HG03135 (cell line): ENCODE data around the gene CABCOCO1.
"Not testable (repeated sequence)": the region's sequence is repeated elsewhere in the genome, so short reads cannot be mapped to it uniquely, and the experiment has no call there.

Experiments used
- ATAC-seq: cut with Tn5 transposase; IDR thresholded peaks from one replicate; pipeline ENCODE4 v1.9.1; 2021; ENCODE audit warnings: mild to moderate bottlenecking, moderate library complexity; ENCODE audit not compliant: unreplicated experiment

Gene CABCOCO1

DNA sequence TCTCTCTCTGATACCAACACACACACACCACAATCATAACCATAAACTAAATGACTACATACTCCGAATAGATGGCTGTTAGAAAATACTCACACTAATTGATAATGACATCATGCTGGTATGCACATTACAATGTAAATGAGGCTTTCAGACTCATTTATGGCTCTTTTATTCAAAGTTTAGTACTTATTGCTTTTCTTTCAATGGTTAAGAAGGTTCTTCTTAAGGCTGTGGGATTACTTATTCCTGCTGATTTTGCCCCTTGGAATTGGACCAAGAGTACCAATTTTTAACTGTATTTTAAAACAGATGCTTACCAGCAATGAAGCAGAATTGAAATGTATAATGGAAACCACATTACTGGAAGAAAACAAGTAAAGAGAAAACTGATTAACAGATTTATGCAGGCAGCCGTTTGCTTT is 20.6 kb upstream of the CABCOCO1 start:
- ATAC-seq = no peak

DNA sequence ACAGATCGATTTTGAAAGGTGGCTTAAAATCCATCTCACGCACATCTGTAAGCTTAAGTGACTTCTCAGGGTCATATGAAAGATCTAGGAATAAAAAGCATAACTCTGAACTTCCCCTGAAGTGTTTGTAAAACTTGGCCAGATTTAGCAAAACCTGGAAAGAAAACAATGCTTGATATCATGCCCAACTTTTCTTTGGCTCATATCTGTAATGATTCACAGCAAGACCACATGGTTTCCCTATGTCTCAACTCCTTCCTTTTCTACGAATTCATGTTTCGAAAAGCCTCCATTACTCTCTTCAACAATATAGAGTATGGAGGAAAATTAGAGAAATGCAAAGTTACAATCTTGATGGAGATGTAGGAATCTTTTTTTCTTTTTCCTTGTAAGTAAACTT is 20.1 kb upstream of the CABCOCO1 start:
- no peak for ATAC-seq

DNA sequence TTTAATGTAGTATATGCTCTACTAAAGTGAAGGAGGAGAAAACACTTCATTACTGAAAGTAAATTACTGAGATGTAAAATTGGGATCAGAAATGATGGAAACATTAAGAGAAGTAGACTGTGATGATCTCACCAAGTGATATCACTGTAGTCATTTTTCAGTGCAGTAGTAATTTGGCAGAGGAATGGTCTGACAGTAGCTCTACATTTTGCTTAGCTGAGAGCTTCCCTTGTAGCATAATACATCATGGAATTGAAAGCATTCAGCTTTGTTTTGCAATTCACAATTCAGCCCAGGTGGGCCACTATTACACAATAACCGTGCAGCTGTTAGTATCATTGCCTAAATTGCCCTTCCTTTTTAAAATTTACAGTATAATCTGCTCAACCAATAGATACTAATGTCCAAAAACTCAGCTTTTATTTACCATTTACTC is 19.4 kb upstream of the CABCOCO1 start:
- ATAC-seq = no peak

DNA sequence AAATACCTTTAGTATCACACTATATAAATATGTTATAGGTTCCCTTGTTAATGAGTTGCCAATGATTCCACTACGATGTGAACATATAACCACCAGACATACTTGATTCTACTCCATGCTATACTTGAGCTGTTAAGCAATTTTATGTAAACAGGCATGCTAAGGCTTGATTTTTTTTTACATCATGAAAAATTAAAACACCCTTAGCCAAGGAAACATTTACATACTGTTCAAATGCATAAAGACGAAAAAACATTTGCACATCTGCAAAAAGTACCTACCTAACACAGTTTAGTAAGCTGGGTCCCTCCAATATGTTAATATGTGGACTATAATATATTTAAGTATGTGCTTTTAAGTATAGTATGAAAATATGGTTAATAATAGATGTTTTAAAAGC is 9.0 kb upstream of the CABCOCO1 start:
- ATAC-seq = no peak

DNA sequence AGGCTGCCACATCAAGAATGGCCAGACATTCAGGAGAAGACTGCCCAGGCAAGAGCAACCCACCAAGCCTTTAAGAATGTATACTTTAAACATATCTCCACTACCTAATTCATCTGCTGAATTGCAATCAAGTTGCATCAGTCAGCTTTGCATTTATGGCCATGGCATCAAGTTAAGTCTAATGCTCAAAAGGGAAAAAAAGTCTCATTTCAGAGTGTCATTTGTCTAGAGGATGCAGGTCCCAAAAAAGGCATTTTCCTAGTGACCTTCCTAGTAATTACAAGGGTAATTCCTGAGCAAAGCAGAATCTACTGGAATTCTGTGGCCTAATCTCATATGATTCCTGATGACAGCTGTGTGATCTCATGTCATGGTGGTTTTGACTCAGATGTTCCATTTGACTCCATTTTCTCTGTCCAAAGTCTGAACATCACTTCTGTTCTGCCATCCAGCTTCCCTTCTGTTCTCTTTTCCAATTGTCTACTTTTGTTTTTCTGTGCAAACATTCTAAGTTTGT is 7.3 kb upstream of the CABCOCO1 start:
- no peak for ATAC-seq

DNA sequence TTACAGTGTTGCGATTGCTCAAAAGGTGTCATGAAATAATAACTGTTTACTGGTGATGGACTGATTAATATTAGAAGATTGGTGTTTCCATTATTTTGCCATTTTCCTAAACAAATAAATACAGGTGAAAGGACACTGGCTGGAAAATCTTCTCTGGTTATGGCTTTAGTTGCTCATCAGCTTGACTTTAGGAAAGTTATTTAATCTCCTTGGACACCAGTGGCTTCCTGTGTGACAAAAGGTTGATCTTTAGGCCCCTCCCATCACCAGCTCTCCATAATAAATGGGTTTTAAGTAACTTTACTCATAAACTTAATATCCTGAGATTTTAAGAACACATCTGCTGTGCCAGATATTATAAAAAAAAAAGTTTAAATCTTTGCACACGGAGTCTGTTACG is 737 bp downstream of the CABCOCO1 start:
- ATAC-seq = no peak

DNA sequence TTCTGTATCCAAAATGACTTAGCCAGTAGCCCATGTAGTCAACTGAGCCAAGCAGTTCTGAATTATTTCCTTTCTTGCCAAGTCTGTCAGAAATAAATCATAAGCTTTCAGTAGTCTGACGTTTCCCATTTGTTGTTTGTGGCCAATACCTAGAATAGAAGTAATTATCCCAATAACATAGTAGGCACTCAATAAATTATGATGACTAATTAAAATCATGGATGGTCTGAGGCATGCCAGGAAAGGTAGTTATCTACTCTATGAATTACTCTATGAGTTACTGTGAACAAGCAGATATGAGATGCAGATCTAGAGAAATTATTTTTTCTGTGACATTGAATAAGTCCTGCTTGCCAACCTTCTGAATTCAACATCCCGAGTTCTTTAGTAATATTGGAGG is 2.3 kb downstream of the CABCOCO1 start:
- ATAC-seq = no peak

DNA sequence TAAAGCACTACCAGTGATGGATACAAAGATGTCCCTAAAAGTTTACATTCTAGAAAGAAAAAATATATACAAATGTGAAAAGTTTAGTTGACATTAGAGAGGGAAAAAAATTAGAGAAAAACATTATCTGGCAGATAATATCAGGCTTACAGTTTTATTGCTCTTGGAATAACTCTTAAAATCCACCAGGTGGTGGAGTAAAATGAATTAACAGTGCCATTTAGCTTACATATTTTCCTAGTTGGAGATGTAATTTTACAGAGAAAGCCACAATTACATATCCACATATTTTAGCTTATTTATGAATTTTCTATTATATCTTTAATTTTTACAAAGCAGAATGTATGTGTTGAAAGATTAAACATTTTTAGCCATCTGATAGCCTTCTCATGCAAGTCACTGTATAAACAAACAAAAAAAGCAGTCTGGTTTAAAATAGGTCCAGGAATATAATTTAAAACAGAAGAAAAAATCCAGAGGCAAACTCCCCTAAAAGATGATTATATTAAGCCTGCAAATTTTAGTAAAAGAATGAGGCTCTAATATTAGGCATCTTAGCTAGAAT is 6.5 kb downstream of the CABCOCO1 start:
- no peak for ATAC-seq

DNA sequence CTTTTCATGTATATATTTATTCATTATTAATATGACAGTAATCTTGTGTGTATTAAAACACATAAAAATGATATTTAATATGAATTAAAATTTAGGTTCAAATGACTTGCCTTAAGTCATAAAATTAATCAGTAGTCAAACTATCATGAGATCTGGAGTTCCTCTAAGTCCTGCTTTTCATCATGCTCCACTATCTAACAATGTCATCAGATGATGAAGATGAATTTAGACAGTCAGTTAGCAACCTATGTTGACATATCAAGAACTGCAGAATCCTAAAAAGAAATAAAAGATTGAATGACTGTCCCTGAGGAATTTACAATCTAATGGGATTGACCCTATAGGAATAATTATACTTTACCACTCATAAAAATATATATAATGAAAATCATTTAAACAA is 7.1 kb downstream of the CABCOCO1 start:
- ATAC-seq = no peak

DNA sequence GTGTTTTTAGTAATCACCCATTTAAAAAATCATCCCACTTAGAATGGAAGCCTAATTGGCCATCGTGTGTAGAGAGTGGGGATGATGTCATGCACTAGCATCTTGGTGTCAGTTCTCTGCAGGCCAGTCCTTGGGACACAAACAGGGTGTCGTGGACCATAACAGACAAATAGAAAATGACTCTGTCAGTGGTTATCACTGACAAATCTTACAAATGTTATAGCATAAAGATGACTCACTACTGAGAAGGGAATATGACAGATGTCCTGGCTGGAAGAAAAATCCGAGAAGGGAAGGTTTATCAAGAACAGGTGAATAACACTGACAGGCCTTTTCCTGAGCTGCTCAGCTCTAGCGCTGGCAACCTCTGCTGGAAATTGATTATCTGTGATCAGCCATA is 10.6 kb downstream of the CABCOCO1 start:
- ATAC-seq = no peak

DNA sequence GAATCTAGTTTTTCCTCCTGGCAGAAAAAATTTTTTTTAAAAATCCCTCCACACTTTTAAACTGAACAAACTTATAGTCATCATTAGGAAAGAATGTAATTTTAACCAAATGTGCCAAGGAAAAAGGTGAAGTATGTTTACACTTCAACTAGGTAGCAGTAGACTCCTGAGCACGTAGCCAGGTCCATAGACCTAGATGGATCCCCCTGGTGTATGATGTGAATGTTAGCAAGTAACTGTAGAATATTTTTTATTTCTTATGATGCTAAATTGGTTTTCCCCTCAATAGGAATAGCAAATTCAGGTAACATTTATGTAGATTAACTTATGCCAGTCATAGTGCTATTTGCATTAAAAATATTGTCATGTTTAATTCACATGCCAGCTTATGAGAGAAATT is 19.6 kb downstream of the CABCOCO1 start:
- no peak for ATAC-seq

DNA sequence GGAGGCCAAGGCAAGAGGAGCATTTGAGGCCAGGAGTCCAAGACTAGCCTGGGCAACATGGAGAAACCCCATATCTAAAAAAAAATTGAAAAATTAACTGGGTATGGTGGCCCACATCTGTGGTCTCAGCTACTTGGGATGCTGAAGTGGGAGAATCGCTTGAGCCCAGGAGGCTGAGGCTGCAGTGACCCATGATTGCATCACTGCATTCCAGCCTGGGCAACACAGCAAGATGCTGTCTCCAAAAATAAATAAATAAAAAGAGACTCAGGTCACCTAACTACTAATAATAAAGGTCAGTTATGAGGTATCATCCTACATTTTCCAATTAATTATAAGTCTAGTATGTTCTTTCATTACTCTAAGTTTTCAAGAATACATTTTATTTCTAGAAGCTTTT is 20.6 kb downstream of the CABCOCO1 start:
- ATAC-seq = no peak

DNA sequence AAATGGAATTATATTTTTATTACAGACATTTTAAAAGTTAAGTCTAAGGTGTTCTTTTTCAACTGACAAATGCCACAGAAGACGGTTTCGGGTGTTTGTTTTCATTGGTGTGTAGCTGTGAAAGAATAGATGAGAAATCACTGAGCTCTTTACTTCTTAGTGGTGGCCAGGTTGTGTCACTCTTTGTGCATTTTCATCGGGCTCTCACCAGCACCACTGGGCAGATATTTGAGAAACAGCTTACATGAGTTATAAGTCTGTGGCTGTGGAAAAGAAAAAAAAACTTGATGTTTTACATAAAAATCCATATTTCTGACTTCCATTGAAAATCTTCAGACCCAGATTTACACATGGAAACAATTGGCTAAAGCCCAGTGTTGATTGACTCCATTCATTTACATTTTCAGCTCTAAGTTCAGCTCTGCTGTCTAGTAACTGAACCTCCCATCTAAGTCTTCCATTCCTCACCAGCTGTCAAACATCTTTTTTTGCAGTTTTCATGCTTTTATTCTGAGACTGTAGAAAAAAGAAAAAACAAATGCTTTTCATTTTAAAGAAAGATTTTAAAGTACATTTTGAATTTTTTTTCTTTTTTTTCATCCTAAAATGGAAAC is 22.3 kb downstream of the CABCOCO1 start:
- no peak for ATAC-seq

DNA sequence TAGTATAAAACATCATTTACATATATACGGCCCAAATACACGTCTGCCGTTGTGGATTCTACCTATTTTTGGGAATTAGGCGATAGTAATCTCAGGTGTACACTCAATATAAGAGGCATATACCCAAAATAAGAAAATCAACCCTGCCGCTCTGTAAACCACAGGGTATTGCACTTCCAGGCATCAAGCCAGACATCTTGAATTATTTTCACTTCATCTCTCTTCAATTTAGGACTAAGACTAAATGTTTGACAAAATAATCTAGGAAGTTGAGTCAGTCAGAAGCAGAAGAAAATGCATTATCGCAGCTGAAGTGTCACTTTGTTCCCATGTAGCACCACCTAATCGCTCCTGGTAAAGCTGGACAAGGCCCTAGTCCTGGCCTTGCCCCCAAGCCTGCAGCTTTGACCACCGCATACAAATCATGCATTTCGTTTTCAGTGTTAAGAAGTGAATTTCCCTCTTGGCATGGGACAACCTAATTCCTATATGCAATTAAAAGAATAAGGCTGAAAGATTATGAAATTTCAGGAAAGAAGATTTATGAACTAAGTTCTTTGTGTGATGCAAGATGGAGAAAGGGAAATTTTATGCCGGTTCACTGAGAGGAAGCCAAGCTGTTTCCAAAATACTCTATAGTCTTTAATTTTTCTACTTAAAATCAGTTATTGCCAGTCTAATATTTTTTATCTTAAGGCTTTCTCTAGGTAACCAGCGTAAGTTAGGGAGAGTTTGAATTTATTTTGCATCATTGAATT is 26.0 kb downstream of the CABCOCO1 start:
- no peak for ATAC-seq

DNA sequence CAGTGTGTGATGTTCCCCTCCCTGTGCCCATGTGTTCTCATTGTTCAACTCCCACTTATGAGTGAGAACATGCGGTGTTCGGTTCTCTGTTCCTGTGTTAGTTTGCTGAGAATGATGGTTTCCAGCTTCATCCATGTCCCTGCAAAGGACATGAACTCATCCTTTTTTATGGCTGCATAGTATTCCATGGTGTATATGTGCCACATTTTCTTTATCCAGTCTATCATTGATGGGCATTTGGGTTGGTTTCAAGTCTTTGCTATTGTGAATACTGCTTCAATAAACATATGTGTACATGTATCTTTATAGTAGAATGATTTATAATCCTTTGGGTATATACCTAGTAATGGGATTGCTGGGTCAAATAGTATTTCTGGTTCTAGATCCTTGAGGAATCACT is 28.9 kb downstream of the CABCOCO1 start:
- ATAC-seq = not testable (repeated sequence)

DNA sequence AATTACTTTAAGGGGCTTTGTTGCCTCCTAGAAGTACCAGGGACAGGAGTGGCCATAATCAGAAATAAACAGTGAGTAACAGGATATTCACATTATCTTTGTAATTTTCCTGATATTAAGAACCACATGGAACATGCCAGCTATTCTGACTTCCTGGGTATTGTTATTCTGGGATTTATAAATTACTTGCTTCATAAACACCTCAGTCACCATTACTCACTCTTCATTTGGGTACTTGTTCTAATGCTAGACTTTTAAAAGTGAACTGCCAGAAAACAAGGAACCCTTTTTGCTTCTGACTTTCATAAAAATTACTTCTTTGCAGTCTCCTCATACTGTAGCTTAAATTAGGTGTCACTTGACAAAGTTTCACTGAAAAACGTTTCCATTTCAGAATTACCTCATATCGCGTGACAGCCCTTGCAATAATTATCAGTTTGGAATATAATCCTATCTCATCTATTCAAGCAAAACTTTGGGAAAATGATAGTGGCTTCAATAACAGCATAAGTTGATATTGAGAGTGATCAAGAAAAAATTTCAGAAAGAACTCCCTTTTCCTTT is 29.8 kb downstream of the CABCOCO1 start:
- no peak for ATAC-seq

DNA sequence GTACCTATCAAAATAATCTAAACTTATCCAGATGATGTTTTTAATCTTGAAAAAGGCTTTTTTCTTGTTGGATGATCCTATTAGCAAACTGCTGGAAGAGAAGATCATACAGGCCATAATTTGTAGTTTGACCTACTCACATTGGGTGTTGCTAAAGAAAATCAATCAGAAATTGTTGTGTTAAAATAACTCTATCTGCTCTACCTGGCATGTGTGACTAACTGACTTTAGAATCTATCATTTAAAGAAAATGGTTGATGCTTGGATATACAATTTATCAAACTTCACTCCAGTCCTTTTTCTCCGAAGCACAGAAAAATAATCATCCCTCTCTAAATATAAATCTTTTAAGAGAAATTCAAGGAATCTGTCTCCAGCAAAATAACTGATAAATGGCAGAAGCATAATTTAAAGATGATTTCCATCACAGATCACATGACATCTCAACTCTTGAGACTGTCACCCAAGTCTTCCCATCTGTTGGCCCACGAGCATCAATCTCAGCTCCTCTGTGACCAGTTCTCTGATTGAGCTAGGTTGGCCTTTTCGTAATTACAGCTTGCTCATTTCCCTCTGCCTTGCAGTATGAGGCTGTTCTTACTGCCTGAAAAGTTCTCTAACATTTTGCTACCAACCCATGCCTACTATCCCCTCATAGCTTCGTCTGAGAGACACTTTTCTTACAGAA is 36.4 kb downstream of the CABCOCO1 start:
- ATAC-seq = no peak

DNA sequence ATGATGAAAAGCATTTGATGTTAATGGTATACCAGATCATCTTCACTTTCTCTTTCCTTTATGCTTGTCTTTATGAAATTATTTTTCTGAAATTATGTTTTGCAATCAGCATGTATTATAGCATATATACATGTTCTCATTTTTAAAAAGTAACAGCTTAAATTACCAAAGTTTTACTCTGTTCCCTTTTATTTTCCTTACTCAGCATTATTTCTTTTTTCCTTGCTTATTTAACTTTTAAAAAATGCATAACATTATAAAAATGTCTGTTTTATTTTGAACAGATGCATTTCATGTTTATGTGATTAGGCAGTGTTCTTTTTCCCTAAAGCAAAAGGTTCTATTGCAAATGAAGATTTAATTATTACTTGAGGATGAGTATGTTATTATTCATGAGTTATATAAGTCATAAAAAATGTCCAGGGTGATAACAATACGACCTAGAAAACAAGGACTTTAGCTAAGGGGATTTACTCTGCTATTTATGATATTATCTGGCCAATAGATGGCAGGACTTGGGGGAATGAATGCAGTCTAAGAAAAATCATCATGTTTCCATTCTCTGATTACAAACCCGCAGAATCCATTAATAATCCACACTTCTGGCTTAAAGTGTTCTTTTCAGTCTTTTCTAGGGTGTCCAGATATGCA is 38.5 kb downstream of the CABCOCO1 start:
- ATAC-seq = no peak

DNA sequence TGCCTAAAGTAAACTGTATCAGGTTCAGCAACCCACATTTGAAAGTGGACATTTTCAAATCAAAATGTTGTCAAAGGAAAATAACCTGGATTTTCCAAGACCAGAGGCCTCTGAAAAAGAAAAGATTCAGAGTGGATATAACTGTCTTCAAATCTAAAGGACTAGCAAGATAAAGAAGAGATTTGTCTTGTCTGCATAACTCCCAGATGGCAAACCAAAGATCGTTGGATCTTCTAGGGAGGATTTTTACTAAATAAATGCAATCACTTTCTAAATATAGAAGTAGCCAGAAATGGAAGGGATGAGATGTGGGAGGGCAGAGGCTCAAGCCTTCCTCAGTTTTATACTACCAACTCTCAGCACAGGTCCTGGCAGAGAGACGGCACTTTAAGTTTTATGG is 39.0 kb downstream of the CABCOCO1 start:
- no peak for ATAC-seq

DNA sequence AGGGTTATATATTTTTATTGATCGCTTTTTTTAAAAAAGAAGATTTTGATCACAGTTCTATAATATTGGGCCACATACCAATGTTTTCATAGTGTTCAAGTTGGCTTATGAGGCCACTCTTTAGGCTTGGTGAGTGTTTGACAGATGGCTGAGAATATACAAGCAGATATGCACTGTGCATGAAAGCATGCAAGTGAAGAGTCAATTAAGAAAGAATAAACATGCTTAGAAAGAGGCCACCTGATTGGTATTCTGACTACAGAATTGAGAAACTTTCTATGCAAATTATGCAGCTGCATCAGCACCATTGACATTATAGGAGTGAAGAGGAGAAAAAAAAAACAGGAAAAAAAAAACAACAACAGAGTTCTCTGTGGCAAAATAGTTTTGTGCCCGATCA is 39.9 kb downstream of the CABCOCO1 start:
- no peak for ATAC-seq
